OCI-LY1 (cell line): ENCODE measurements around the gene AFAP1.

ENCODE experiments used
- H2AFZ ChIP-seq: fragments of 200-600 bp; sonication (generic), shearing (Covaris generic); 2 replicates; pipeline ENCODE4 v1.6.0; 2014; ENCODE audit warnings: antibody characterized with exemption, mild to moderate bottlenecking, low read length
- H3F3A ChIP-seq: fragments of 200-600 bp; sonication (generic), shearing (Covaris generic); 2 replicates; pipeline ENCODE4 v1.6.0; 2014; ENCODE audit warnings: mild to moderate bottlenecking, antibody characterized with exemption, low read length, moderate library complexity; ENCODE audit not compliant: insufficient read depth
- H3K27ac ChIP-seq: fragments of 200-600 bp; sonication (generic); 2 replicates; pipeline ENCODE4 v1.5.1; 2014; ENCODE audit warnings: low read length, mixed run types, mild to moderate bottlenecking, low read depth; ENCODE audit not compliant: poor library complexity, severe bottlenecking
- H3K27me3 ChIP-seq: fragments of 200-600 bp; sonication (generic); 2 replicates; pipeline ENCODE4 v1.6.0; 2014; ENCODE audit warnings: antibody characterized with exemption, mild to moderate bottlenecking, low read length, moderate library complexity; ENCODE audit not compliant: insufficient read depth
- H3K36me3 ChIP-seq: fragments of 200-600 bp; sonication (generic); 2 replicates; pipeline ENCODE4 v1.6.1; 2014; ENCODE audit warnings: mild to moderate bottlenecking, antibody characterized with exemption, low read length, moderate library complexity, mixed read lengths; ENCODE audit not compliant: insufficient read depth
- H3K4me1 ChIP-seq: fragments of 200-600 bp; sonication (generic); 2 replicates; pipeline ENCODE4 v1.5.1; 2014; ENCODE audit warnings: mild to moderate bottlenecking, low read length, moderate library complexity; ENCODE audit not compliant: insufficient read depth, severe bottlenecking
- H3K4me2 ChIP-seq: fragments of 200-600 bp; sonication (generic), shearing (Covaris generic); 2 replicates; pipeline ENCODE4 v1.6.1; 2014; ENCODE audit warnings: low read length
- H3K4me3 ChIP-seq: fragments of 200-600 bp; sonication (generic); 2 replicates; pipeline ENCODE4 v1.5.1; 2014; ENCODE audit warnings: low read length, low read depth, mild to moderate bottlenecking, mixed read lengths; ENCODE audit not compliant: poor library complexity, severe bottlenecking
- H3K79me2 ChIP-seq: fragments of 200-600 bp; shearing (Covaris generic); 2 replicates; pipeline ENCODE4 v1.6.1; 2016; ENCODE audit warnings: mixed run types, low read length, mixed read lengths; ENCODE audit not compliant: insufficient read depth
- H3K9ac ChIP-seq: fragments of 200-600 bp; sonication (generic), shearing (Covaris generic); 2 replicates; pipeline ENCODE4 v1.6.1; 2014; ENCODE audit warnings: mild to moderate bottlenecking, low read length, mixed read lengths
- H3K9me2 ChIP-seq: fragments of 200-600 bp; sonication (generic), shearing (Covaris generic); 2 replicates; pipeline ENCODE4 v1.6.1; 2014; ENCODE audit warnings: low read depth, mild to moderate bottlenecking, low read length, mixed read lengths
- H3K9me3 ChIP-seq: fragments of 200-600 bp; shearing (Covaris generic); 2 replicates; pipeline ENCODE4 v1.6.1; 2014; ENCODE audit warnings: low read length, mixed read lengths
- H4K20me1 ChIP-seq: fragments of 200-600 bp; sonication (generic), shearing (Covaris generic); 2 replicates; pipeline ENCODE4 v1.6.0; 2016; ENCODE audit warnings: mild to moderate bottlenecking, low read length; ENCODE audit not compliant: insufficient read depth
- CTCF ChIP-seq: fragments of 200-600 bp; sonication (generic), shearing (Covaris generic); IDR thresholded peaks from 2 replicates; pipeline ENCODE4 v1.5.1; 2017; ENCODE audit warnings: mild to moderate bottlenecking, antibody characterized with exemption, low read length, moderate library complexity, mixed read lengths
- EZH2 ChIP-seq: fragments of 200-600 bp; sonication (generic), shearing (Covaris generic); IDR thresholded peaks from 2 replicates; pipeline ENCODE4 v1.8.0; 2017; ENCODE audit warnings: borderline replicate concordance, mixed run types, mild to moderate bottlenecking, antibody characterized with exemption, low read length, moderate library complexity, mixed read lengths

The AFAP1 gene

GRCh38 chr4:7753271-7753670 lies 186.4 kb downstream of the AFAP1 start:
- Histone ChIP-seq H2AFZ (no peak overlapping the region), H3K4me2 (no peak overlapping the region), H3K9me3 (no peaks in the 10 kb centered on the region), H3K4me1 (no peaks in the 10 kb centered on the region), H3K27me3 (no peaks in the 10 kb centered on the region), H3K9me2 (no peaks in the 10 kb centered on the region), H3K79me2 (no peaks in the 10 kb centered on the region), H3F3A (no peaks in the 10 kb centered on the region), H3K9ac (no peak overlapping the region), H4K20me1 (no peaks in the 10 kb centered on the region), H3K4me3 (no peak overlapping the region), H3K36me3 (no peaks in the 10 kb centered on the region), H3K27ac (no peak overlapping the region)
- TF ChIP-seq CTCF (no peak), EZH2 (no peak)

GRCh38 chr4:7752649-7753048 lies 187.0 kb downstream of the AFAP1 start:
- no peaks in the 10 kb centered on the region for H3K27me3 ChIP-seq
- H3K4me2 ChIP-seq = no peak overlapping the region
- H4K20me1 ChIP-seq = no peaks in the 10 kb centered on the region
- no peak overlapping the region for H3K4me3 ChIP-seq
- H3K4me1 ChIP-seq = no peaks in the 10 kb centered on the region
- H3K9me2 ChIP-seq = no peaks in the 10 kb centered on the region
- no peaks in the 10 kb centered on the region for H3K36me3 ChIP-seq
- H3K9ac ChIP-seq = no peak overlapping the region
- TF ChIP-seq CTCF = no peak
- TF ChIP-seq EZH2 = no peak
- no peaks in the 10 kb centered on the region for H3K79me2 ChIP-seq
- no peak overlapping the region for H2AFZ ChIP-seq
- no peaks in the 10 kb centered on the region for H3F3A ChIP-seq
- no peaks in the 10 kb centered on the region for H3K9me3 ChIP-seq
- H3K27ac ChIP-seq = no peak overlapping the region

- H3K27me3 ChIP-seq = no peaks in the 10 kb centered on the region
- TF ChIP-seq CTCF (no peak), EZH2 (no peak)
- no peak overlapping the region for H3K27ac ChIP-seq
- H3K36me3 ChIP-seq = no peaks in the 10 kb centered on the region
- no peaks in the 10 kb centered on the region for H3K4me1 ChIP-seq
- H3K4me2 ChIP-seq = no peak overlapping the region
- H3K9me3 ChIP-seq = no peaks in the 10 kb centered on the region
- H3K9ac ChIP-seq = no peak overlapping the region
- H2AFZ ChIP-seq = no peak overlapping the region
- no peaks in the 10 kb centered on the region for H4K20me1 ChIP-seq
- H3K4me3 ChIP-seq = no peak overlapping the region
- H3K9me2 ChIP-seq = no peaks in the 10 kb centered on the region
- no peaks in the 10 kb centered on the region for H3F3A ChIP-seq
- H3K79me2 ChIP-seq = no peaks in the 10 kb centered on the region
These were observed 188.7 kb downstream of the AFAP1 start for GRCh38 chr4:7750972-7751371.
